SU-DHL-6 (cell line): ENCODE data around the gene INIP.

ENCODE experiments used
- EZH2phosphoT487 ChIP-seq: fragments of 200-600 bp; sonication (generic), shearing (Covaris generic); conservative IDR thresholded peaks from 2 replicates; pipeline ENCODE4 v1.6.1; 2018; ENCODE audit warnings: mild to moderate bottlenecking, antibody characterized with exemption, low read length, moderate library complexity, mixed read lengths
- TF ChIP-seq, protein P1 (sequence below): fragments of 200-600 bp; sonication (generic); IDR thresholded peaks from one replicate; pipeline ENCODE4 v1.5.1; 2017; ENCODE audit warnings: antibody characterized with exemption, mild to moderate bottlenecking, low read length, moderate library complexity; ENCODE audit not compliant: insufficient read depth, poor library complexity, severe bottlenecking

DNA sequence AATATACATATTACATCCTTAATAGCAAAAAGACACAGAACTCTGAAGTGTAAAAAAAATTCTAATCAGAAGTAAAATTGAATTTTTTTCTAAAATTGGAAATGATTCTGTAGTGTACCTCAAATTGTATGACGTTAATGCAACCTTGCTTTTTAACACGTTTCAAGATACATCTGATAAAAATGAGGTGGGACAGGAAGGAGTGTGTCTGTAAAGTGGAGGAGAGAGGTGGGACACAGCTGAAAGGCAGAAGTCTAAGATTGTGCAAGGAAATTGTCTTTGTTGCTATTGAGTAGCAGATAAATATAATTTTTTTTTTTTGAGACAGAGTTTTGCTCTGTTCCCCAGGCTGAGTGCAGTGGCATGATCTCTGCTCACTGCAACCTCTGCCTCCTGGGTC, 17.0 kb upstream of the INIP start:
- TF ChIP-seq, protein P1, sequence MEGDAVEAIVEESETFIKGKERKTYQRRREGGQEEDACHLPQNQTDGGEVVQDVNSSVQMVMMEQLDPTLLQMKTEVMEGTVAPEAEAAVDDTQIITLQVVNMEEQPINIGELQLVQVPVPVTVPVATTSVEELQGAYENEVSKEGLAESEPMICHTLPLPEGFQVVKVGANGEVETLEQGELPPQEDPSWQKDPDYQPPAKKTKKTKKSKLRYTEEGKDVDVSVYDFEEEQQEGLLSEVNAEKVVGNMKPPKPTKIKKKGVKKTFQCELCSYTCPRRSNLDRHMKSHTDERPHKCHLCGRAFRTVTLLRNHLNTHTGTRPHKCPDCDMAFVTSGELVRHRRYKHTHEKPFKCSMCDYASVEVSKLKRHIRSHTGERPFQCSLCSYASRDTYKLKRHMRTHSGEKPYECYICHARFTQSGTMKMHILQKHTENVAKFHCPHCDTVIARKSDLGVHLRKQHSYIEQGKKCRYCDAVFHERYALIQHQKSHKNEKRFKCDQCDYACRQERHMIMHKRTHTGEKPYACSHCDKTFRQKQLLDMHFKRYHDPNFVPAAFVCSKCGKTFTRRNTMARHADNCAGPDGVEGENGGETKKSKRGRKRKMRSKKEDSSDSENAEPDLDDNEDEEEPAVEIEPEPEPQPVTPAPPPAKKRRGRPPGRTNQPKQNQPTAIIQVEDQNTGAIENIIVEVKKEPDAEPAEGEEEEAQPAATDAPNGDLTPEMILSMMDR = no peak
- no peak for TF ChIP-seq EZH2phosphoT487
